C4-2B (cell line): ENCODE results near the gene HARS1.
A peak's percentile ranks its signal among the peaks of the same experiment; 100 is the strongest.

ENCODE experiments used
- ZFX ChIP-seq: fragments of 450-650 bp; IDR thresholded peaks from 2 replicates; pipeline ENCODE4 v1.6.1; 2017
- TF ChIP-seq, protein P1 (sequence below): fragments of 450-650 bp; conservative IDR thresholded peaks from 2 replicates; pipeline ENCODE4 v1.5.1; 2017; ENCODE audit warnings: mild to moderate bottlenecking

DNA sequence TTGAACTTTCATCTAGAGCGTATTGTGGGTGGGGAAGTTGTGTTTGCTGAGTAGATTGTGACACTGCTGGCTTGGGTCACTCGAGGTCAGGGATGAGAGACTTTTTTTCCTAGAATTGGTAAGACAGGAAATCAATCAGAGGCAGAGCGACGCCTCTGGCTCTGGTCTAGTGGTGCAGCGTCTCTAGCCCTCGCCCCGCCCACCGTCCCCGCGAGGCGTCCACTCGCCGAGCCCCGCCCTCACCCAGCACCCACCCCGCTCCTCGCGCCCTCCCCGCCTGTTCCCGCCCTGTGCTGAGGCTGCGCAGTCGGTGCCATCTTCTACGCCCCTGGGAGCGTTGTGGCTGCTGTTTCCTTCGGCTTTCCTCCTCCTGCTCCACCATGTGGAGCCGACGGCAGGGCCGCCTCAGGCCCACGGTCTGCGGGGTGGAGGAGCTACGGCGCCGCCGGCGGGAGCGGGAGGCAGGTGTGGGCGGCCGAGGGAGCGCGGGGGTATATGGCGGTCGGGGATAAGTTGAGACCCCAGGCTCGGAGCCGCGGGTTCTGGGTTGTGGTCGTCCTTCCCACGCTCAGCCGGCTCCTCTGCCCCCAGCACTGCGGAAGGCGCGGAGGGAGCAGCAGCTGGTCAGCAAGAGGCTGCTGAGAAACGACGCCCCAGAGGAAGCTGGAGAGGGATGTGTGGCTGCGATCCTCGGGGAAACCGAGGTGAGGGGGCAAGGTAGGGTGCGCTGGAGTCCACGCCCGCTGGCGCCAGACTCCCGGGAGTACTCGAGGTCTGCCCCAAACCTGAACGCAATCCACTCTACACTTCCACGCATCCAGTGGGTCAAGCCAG is 51.8 kb downstream of the HARS1 start, which contains the start of gene TMCO6:
- TF ChIP-seq, protein P1, sequence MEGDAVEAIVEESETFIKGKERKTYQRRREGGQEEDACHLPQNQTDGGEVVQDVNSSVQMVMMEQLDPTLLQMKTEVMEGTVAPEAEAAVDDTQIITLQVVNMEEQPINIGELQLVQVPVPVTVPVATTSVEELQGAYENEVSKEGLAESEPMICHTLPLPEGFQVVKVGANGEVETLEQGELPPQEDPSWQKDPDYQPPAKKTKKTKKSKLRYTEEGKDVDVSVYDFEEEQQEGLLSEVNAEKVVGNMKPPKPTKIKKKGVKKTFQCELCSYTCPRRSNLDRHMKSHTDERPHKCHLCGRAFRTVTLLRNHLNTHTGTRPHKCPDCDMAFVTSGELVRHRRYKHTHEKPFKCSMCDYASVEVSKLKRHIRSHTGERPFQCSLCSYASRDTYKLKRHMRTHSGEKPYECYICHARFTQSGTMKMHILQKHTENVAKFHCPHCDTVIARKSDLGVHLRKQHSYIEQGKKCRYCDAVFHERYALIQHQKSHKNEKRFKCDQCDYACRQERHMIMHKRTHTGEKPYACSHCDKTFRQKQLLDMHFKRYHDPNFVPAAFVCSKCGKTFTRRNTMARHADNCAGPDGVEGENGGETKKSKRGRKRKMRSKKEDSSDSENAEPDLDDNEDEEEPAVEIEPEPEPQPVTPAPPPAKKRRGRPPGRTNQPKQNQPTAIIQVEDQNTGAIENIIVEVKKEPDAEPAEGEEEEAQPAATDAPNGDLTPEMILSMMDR = peak; percentile 84
- no peak for TF ChIP-seq ZFX
